ENCODE data around the gene LATS2. TPM values are rescaled to one million over a fixed set of nuclear protein-coding genes. Genes with fewer than 3 reads are reported as not detected.
"Not testable (repeated sequence)": the region's sequence is repeated elsewhere in the genome, so short reads cannot be mapped to it uniquely, and the experiment has no call there.

Gene LATS2
- total RNA-seq, 1 experiment from 2014 or later: 3.9 TPM

DNA sequence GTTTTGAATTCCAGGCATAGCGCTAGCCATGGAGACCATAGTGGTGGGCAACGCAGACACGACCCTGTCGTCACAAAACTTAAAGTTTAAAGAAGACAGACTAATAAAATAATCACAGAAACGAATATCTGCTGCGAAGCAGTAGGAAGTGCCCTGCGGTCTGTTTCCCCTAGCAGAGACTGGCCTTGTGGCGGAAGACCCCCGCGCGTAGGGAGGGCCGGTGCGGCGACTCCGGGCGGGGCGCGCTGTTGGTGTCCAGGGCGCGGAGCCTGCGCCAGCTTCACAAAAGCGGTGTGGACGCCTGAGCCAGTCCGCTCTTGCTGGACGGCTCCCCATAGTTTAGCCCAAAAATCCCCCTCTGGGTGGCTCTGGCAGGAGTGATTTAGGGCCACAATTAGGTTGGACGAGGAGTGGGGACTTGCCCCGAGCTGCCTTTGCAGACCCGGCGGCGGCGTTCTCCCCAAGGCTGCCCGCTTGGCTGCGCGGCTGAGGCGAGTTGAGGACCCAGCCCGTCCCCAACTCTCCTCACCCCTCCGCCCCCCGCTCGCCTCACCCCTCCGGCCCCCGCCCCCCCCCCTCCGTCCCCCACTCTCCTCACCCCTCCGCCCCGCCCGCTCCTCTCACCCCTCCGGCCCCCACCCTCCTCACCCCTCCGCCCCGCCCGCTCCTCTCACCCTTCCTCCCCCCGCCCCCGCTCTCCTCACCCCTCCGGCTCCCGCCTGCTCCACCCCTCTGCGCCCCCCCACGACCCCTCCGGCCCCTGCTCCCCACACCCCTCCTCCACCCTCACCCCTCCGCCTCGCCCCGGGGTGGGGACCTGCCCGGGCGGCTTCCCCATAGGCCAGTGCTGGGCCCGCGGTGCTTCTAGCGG, 14.2 kb upstream of the LATS2 start:
- DNase-seq (ENCODE audit: low spot score): no peak

DNA sequence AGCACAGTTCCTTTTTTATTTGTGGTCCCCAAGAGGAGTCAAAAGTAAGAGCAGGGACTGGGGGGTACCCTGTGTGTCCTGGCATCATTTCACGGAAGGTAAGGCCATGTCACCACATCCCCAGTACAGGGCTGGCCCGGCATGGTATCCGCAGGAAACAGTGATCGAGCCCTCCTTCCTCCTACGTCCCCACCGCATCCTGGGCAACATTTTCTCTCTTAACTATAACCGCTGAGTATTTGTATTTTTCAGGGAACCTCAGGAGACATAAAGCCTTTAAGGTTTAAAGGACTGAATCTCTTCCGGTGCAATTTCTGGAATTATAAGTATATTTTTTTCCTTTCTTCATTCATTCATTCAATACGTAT, 13.6 kb upstream of the LATS2 start:
- DNase-seq (ENCODE audit: low spot score): no peak

DNA sequence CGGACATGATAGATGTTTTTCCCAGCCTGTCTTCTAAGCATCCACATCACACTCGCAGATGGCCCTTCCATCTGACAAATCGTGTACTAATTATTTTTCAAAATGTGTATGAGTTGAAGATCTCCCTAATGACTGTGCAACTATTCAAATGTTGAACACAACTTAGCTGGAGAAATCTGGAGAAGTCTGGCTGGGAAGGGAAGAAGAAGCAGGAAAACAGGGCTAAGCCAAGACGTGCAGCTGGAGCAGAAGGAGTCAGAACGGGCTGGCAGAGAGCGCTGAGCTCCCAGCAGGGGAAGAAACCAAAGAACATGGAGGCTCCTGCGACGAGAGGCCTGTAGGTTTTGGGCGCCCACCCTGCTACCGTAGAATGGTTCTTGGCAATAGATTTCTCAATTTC, 13.2 kb upstream of the LATS2 start:
- DNase-seq (ENCODE audit: low spot score): no peak

DNA sequence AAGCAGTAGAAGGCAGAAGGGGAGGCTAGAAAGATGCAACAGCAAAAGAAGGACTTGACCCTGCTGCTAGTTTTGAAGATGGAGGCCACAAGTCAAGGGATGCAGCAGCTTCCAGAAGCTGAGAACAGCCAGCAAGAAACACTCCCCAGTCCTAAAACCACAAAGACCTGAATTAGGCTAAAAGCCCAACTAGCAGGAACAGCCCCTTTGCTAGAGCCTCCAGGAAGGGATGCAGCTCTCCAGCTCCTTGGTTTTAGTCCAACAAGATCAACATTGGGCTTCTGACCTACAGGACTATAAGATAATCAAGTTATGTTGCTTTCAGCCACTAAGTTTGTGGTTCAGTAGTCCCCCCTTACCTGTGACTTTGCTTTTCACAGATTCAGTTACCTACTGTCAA, 10.5 kb upstream of the LATS2 start:
- DNase-seq (ENCODE audit: low spot score): no peak

DNA sequence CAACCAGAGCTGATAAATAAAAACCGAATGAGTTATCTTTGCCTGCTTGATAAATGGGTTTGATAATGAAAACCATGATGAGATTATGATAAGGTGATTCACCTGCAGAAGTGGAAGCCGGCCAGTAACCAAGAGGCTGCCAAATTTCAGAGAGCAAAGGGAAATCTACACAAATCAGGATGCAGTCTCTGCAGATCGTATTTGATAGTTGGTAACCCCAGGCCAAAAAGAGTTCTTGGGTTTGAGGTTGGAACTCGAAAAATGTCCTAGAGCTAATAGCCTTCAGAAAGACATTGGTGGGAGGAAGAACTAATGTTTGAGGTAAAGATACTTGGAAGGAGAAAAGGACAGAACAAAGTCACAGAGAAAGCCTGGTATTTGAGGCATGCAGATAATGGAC, 9.6 kb upstream of the LATS2 start:
- no peak for DNase-seq (ENCODE audit: low spot score)

DNA sequence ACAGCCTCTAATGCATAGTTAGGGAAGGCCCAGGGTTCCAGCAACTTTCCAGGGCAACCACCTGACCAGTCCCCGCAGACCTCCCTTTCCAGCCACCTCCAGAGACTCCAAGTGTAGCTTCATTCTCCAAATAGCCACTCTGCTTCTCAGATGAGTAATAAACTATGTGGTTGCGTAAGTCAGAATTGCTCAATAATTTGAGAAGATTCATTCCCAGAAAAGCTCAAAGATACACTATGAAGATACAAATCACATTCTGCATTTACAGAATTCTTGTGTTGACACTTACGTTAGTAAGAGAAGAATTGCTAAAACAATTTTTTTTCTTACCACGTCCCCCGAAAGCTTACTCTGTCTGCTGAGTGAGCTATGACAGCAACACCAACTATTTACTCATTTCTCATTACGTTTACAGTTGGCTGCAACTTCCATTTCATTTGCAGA, 8.2 kb upstream of the LATS2 start:
- DNase-seq (ENCODE audit: low spot score): peak; percentile 57

DNA sequence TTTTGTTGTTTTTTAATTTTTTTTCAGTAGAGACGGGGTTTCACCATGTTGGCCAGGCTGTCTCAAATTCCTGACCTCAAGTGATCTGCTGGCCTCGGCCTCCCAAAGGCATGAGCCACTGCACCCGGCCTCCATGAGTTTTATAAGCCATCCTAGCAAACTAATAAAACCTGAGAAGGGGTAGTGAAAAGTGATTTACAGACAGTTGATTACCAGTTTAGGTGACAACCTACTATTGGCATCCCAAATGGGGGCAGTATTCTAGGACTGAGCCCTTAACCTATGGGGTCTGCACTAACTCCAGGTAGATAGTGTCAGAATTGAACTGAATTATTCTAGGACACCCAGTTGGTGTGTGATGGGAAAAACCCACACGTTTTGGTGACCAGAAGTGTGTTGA, 6.5 kb upstream of the LATS2 start:
- no peak for DNase-seq (ENCODE audit: low spot score)

DNA sequence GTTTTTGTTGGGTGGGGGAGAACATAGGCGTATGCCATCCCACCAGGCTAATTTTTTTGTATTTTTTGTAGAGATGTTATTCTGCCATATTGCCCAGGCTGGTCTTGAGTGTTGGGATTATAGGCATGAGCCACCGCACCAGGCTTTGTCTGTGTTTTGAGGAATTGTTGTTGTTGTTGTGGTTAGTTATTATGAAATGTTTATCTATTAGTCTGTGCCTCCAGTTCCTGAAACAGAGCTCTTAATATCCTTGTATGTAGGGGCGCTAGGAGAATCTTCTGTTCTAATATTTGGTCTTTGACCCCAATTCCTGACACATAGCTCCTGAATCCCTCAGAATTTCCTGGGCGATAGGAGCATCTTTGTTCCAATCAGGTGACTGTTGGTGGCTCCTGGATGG, 5.6 kb upstream of the LATS2 start:
- DNase-seq (ENCODE audit: low spot score): no peak

DNA sequence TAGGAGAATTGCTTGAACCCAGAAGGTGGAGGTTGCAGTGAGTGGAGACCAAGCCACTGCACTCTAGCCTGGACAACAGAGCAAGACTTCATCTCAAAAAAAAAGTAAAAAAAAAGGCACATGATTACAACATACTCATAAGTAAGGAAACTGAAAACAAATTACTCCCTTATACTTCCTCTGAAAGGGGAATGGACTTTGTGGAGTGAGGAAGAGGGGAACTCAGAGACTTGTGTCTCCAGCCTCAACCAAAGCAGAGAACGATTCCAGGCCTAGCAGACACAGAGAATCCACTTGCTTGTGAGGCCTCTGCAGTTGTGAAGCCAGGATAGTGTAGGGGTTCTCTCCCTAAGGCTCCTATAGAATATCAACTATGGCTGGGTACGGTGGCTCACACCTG, 4.3 kb upstream of the LATS2 start:
- no peak for DNase-seq (ENCODE audit: low spot score)

DNA sequence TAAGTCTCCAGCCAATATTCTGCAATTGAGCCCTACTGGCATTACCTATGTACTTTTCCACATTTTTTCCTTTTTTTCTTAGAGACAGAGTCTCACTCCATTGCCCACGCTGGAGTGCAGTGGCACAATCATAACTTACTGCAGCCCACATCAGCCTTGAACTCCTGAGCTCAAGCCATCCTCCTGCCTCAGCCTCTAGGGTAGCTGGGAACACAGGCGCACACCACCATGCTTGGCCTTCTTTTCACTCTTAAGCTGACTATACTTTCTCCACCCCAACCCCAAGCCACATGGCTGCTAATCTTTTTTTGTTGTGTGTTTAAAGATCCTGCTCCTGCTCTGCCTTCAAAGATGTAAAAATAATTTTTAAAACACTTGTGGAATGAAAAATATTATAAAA, 1.6 kb upstream of the LATS2 start:
- no peak for DNase-seq (ENCODE audit: low spot score)

DNA sequence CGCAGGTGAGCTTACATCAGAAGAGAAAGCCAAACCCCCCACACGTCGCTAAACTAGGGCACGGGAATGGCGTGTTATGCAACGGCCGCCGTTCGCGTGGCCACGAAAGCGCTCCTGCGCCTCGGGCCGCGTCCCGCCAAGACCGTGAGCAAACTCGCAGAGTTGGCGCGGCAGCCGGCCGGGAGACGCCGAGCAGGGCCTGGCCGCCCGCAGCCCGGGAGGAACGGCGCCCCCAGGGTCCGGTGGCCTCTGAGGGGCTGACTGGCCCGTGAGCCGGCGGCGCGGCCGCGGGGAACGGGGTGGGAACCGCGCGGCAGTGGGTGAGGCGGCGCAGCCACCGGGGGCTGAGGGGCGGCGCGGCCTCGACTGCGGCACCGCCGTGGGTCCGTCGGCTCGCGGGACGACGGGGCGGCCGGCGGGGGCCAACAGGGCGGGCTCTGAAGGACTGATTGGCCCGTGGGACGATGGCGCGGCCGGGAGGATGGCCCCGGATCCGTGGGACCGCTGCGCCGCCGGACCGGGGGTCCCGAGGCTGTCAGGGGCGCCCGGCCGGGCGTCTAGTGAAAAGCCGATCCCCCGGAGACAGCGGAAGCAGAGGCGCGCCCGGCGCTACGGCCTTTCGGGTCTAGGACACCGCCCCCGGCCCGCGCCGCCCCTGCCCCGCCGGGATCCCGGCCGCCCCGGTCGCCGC, 903 bp downstream of the LATS2 start:
- DNase-seq (ENCODE audit: low spot score): no peak

DNA sequence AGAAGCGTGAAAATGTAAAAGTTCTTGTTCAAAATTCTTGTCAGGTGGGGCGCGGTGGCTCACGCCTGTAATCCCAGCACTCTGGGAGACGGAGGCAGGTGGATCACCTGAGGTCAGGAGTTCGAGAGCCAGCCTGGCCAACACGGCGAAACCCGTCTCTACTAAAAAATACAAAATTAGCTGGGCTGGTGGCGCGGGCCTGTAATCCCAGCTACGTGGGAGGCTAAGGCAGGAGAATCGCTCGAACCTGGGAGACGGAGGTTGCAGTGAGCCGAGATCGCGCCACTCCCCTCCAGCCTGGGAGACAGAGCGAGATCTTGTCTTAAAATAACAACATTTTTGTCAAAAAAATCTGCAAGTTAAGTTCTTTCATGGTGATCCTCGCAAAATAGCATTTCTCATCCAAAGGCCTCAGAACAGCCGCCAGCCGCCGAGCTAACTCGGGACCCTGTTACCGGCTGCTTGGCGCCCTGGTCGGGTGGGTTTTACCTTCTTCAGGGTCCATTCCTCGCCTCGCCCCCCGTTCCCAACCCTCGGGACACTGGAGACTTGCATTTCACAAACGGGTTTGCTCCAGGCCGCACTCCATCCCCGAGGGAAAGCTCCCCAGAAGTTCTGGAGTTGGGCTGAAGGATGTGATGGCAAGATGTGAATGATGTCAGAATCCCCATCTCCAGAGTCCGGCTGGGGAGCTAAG, 1.6 kb downstream of the LATS2 start:
- DNase-seq (ENCODE audit: low spot score): no peak

DNA sequence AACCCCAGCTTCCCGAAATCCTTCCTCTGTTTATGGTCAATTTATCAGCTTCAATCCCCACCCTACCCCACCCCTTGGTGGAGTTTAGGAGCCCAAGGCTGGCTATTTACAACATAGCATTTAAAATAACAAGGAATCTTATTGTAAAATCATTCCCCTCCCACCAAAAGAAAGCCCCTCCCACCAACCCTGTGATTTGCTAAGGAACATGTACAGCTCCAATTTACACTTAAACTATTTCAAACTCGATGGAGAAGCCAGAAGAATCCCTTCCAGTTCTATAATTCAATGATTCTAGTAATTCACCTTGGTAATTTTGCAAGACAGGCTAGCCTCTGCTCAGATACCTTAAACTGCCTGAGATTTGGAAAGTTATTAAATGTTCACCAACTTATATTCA, 3.0 kb downstream of the LATS2 start:
- DNase-seq (ENCODE audit: low spot score): no peak

DNA sequence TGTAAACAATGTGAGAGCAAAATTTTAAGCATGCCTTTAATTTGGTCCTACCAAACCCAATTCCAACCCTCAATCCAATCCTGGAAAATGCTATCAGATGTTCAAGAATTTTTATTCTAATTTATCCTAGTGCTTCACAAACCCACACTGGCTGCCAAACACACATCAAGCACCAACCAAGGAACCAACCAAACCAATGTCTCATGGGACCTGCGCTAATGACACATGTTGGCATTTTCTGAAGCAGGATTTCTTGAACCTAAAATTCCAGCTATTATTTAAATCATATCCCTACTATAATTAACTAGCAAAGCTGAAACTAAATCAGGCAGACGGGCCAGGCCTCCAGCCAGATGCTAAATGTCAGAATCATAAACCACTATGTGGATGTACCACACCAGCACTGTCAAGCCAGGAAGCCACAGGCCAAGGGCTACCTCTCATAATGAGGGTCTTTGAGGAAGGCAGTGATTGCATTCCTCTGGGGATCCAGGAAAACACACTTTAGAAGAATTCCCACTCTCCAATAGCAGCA, 5.8 kb downstream of the LATS2 start:
- DNase-seq (ENCODE audit: low spot score): no peak

DNA sequence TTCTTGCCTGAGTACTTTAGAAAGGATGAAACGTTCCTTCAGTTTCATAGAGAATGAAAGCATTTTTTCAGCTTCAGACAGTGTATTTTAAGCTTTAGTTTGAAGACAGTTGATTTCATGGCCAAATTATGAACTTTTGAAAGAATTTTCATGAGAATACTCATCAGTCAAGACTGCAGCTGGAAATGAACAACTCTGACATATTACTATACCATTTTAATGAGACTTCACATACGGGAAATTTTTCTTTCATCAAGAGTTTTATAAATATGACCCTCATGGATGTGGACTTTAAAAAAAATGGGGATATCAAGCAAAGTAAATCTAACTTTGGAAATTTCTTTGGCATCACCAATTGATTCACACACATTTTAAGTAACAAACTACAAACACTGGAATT, 6.4 kb downstream of the LATS2 start:
- no peak for DNase-seq (ENCODE audit: low spot score)

DNA sequence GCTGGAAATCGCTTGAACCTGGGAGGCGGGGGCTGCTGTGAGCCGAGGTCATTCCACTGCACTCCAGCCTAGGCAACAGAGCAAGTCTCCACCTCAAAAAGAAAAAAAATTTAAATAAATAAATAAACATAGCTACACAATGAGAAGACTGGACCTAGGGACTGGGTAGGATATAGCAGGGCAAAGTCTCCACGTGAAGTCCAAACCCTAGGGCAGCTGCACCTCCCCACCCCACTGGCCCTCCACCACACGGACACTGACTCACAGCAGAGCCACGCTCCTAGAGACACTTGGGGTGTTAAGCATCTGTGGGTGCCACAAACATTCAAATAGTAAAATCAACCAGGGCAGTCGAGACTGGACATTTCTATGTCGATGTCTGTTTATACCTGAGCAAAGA, 7.1 kb downstream of the LATS2 start:
- no peak for DNase-seq (ENCODE audit: low spot score)

DNA sequence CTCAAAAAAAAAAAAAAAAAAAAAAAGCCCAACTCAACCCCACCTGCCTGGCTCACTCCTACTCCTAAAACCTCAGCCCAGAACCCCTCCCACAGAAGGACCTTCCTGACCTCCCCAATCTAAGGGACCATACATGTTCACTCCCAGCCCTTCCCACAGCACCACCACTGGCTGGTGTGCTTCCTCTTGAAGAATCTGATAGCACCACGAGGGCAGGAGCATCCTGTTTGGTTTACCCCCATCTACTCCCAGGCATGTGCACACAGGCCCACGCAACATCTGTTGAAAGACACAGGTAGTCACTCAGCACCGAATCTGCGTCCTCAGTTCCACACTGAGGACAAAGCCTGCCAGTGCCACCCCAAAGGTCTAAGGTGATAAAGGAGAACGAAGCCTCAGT, 8.2 kb downstream of the LATS2 start:
- no peak for DNase-seq (ENCODE audit: low spot score)

DNA sequence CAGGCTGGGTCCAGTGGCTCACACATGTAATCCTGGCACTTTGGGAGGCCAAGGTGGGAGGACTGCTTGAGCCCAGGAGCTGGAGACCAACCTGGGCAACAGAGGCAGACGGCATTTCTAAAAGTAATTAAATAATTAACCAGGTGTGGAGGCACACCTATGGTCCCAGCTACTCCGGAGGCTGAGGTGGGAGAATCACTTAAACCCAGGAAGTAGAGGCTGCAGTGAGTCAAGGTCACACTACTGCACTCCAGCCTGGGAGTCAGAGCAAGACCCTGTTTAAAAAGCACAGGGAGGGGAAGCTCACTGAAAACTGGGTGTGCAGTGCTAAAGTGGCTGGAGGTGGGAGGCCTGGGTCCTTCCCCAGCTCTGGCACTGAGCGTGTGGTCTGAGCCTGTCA, 9.7 kb downstream of the LATS2 start:
- DNase-seq (ENCODE audit: low spot score): no peak

DNA sequence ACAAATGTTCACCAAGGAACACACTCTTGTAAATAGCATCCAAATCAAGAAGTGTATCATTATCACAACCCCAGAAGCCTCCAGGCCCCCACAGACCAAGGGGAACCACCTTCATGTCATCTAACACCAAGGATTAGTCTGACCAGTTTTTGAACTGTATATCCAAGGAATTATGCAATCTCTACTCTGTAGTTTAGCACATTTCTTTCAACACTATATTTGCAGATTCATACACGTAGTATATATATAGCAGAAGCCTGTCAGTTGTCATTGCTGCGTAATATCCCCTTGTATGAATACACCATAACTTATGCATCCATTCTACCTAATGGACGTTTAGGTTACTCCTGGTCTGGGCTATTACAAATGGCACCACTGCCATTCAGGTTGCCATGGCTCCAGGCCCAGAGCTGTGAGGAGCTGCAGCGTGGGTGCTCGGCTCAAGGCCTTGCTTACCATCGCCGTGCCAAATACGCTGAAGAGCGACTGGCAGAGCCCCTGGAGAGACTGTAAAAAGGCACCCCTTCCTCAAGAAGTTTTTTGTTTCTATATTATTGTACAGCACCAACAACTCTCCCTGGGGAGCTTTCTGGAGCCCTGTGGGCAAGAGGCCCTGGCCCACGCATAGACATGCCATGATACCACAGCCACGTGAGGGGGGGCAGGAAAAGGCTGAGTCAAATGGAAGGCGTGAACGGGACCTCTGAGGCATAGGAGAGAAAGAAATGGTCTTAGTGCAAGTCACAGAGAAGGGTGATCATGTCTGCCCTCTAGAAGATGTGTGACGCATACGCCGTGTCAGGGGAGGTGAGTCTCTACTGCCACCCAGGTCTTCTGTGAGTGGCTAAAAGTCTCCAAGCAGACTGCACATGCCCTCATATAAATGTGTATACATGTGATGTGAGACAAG, 10.8 kb downstream of the LATS2 start:
- DNase-seq (ENCODE audit: low spot score): no peak

DNA sequence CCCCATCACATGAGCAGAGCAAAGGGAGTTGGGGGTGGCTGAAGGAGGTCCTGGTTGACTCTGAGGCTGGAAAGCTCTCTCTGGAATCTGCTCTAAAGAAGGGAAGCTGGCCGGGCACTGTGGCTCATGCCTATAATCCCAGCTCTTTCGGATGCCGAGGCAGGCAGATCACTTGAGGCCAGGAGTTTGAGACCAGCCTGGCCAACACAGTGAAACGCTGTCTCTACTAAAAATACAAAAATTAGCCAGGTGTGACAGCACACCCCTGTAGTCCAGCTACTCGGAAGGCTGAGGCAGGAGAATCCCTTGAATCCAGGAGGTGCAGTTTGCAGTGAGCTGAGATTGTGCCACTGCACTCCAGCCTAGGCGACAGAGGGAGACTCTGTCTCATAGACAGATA, 11.7 kb downstream of the LATS2 start:
- not testable (repeated sequence) for DNase-seq (ENCODE audit: low spot score)

DNA sequence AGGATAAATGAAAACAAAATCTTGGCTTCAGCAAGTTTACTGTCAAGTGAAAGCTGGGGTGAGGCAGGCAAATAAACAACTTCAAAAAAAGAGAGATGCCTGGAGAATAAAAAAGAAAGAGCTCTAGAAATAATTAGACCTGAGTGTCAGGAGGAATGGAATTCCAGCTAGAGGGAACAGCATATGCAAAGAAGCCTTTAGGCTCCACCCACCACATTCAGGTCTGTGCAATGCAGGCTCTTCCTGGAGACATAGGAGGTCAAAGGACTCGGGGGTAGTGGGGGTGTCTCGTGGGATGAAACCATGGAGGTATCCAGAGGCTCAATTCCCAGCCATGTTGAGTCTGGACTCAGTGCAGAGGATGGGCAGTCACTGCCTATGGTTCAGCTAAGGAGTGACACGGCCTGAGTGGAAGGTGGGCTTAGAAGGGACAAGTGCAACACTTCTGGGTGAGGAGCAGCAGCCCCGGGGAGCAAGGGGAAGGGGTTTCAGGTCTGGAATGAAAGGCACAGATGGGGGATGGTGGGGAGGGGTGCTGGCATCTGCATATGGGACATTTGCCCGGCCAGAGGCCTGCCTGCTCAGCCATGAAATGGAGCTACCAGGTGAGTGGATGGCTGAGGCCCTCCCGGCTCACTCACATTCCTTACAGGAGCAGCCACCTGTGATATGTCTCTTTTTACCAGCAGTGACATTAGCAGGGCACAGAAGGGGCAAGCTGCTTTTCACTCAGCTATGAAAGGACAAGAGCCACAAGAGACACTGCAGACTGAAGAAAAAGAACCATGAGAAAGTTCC, 12.3 kb downstream of the LATS2 start:
- no peak for DNase-seq (ENCODE audit: low spot score)
